Endodermal cell (in vitro differentiated cells): ENCODE results near the gene PGGHG. TPM values are rescaled to one million over a fixed set of nuclear protein-coding genes. Genes with fewer than 3 reads are reported as not detected.

Experiments used
- DNase-seq: peaks from one replicate; pipeline ENCODE4 v3.0.0-alpha.2; 2017
- H3K27ac ChIP-seq: 2 replicates; pipeline ENCODE4 v1.5.1; 2013; ENCODE audit warnings: mild to moderate bottlenecking, low read depth, low read length, moderate library complexity
- H3K27me3 ChIP-seq: 2 replicates; pipeline ENCODE4 v1.6.1; 2013; ENCODE audit warnings: mild to moderate bottlenecking, low read length, moderate library complexity; ENCODE audit not compliant: insufficient read depth, control insufficient read depth, poor library complexity, severe bottlenecking
- H3K36me3 ChIP-seq: 2 replicates; pipeline ENCODE4 v1.7.0; 2013; ENCODE audit warnings: mild to moderate bottlenecking, low read length, moderate library complexity; ENCODE audit not compliant: control insufficient read depth, insufficient read depth
- H3K4me1 ChIP-seq: one replicate; pipeline ENCODE4 v1.7.0; 2013; ENCODE audit warnings: low read length; ENCODE audit not compliant: control insufficient read depth, insufficient read depth
- H3K4me3 ChIP-seq: 2 replicates; pipeline ENCODE4 v1.5.1; 2013; ENCODE audit warnings: mild to moderate bottlenecking, low read length, moderate library complexity
- H3K9ac ChIP-seq: 2 replicates; pipeline ENCODE4 v1.6.1; 2013; ENCODE audit warnings: mild to moderate bottlenecking, low read length, moderate library complexity; ENCODE audit not compliant: poor library complexity, severe bottlenecking; ENCODE audit errors: extremely low read depth
- H3K9me3 ChIP-seq: 2 replicates; pipeline ENCODE4 v1.6.1; 2013; ENCODE audit warnings: mild to moderate bottlenecking, low read length, moderate library complexity; ENCODE audit not compliant: control insufficient read depth
- H3K27ac Mint-ChIP-seq: 2 replicates; pipeline ENCODE4 v1.8.0; 2020; ENCODE audit warnings: mixed read lengths
- H3K27me3 Mint-ChIP-seq: 2 replicates; pipeline ENCODE4 v1.8.0; 2021; ENCODE audit warnings: mild to moderate bottlenecking, mixed read lengths; ENCODE audit not compliant: insufficient read depth
- H3K36me3 Mint-ChIP-seq: 2 replicates; pipeline ENCODE4 v1.8.0; 2020; ENCODE audit warnings: low read depth, mixed read lengths
- H3K4me1 Mint-ChIP-seq: 2 replicates; pipeline ENCODE4 v1.8.0; 2020; ENCODE audit warnings: mixed read lengths
- H3K4me3 Mint-ChIP-seq: 2 replicates; pipeline ENCODE4 v1.8.0; 2020; ENCODE audit warnings: mild to moderate bottlenecking, moderate library complexity, mixed read lengths
- H3K9me3 Mint-ChIP-seq: 2 replicates; pipeline ENCODE4 v1.8.0; 2020; ENCODE audit warnings: mild to moderate bottlenecking, mixed read lengths
- WGBS, 2 experiments: methylation state at CpG; one replicate each; pipeline versions ENCODE4 v1.1.5 to v1.1.7; 2013; ENCODE audit warnings: missing lambda C conversion rate in 2 of 2, mixed read lengths in 1 of 2; ENCODE audit not compliant: insufficient coverage in 1 of 2, insufficient read length in 1 of 2; 5-methylcytosine and 5-hydroxymethylcytosine counted together
- long read RNA-seq, 4 experiments: library from polyadenylated mRNA in 2 of 4; library from RNA in 1 of 4; library from capped mRNA in 1 of 4; stranded (forward) in 3 of 4; unstranded in 1 of 4; transcript quantifications; one replicate each; pipeline ENCODE4 v2.0.0, GENCODE V29; 2020 to 2021; ENCODE audit warnings: inconsistent platforms in 1 of 4
- polyA plus RNA-seq, 2 experiments: library from polyadenylated mRNA; stranded (reverse); fragments of 50-300 nt; gene quantifications; one replicate each; pipeline ENCODE4 v1.2.3, GENCODE V29; 2013
- total RNA-seq, 2 donors: library from RNA; stranded (reverse); fragmentation: NEBNext Ultra II Directional in 1 of 2; extraction: Animal tissue kit (Norgen Biotek cat#: 25700) in 1 of 2; gene quantifications; 2 replicates in 1 of 2; 3 replicates in 1 of 2; pipeline ENCODE4 v1.2.1, GENCODE V29; 2021
- TF ChIP-seq, protein P1 (sequence below): fragments of 200-600 bp; sonication (generic); conservative IDR thresholded peaks from 2 replicates; pipeline ENCODE4 v1.5.0; 2021; ENCODE audit warnings: antibody characterized with exemption, mild to moderate bottlenecking

PGGHG gene
- total RNA-seq: 100 to 1,000 TPM; 129 to 186 TPM
- 36.7 TPM for polyA plus RNA-seq (2013, experiment 1 of 2)
- 31.3 TPM for polyA plus RNA-seq (2013, experiment 2 of 2)
- long read RNA-seq, experiment 1, partial matches to known transcripts: 5 of 14 reads
- long read RNA-seq, experiment 1, other reads (novel, unspliced or antisense): 9 of 14 reads
- long read RNA-seq, experiment 2, transcript PGGHG-203 (14 exons, 3,687 nt): major isoform, 8 of 235 reads
- long read RNA-seq, experiment 2, partial matches to known transcripts: 95 of 235 reads
- long read RNA-seq, experiment 2, other reads (novel, unspliced or antisense): 132 of 235 reads
- long read RNA-seq, experiment 3, transcript PGGHG-203 (14 exons, 3,687 nt): major isoform, 21 of 216 reads
- long read RNA-seq, experiment 3, partial matches to known transcripts: 29 of 216 reads
- long read RNA-seq, experiment 3, other reads (novel, unspliced or antisense): 166 of 216 reads
- long read RNA-seq, experiment 4, partial matches to known transcripts: 2 of 4 reads
- long read RNA-seq, experiment 4, other reads (novel, unspliced or antisense): 2 of 4 reads

GRCh38 chr11:288478-289397, at the start of gene PGGHG:
Gene PGGHG, plus strand, starts transcription at chr11:289126. Its CDS starts 691 bp downstream, at chr11:289817.
- H3K27me3 ChIP-seq: peaks cover 17% of the 10 kb centered on the region
- H3K4me1 Mint-ChIP-seq: peaks cover 15% of the 10 kb centered on the region
- 1% methylated on average over 28 to 95 of the region's 112 CpGs for WGBS, 2 experiments
- DNase-seq: peak; percentile 79
- peak within 1 kb of the TSS; percentile 30 for H3K9ac ChIP-seq
- H3K27ac Mint-ChIP-seq: peak within 1 kb of the TSS; percentile 55
- H3K36me3 Mint-ChIP-seq: peaks cover 15% of the 10 kb centered on the region
- peaks cover 24% of the 10 kb centered on the region for H3K27me3 Mint-ChIP-seq
- no peak within 1 kb of the TSS for H3K27ac ChIP-seq
- peak within 1 kb of the TSS; percentile 66 for H3K4me3 Mint-ChIP-seq
- no peaks in the 10 kb centered on the region for H3K9me3 Mint-ChIP-seq
- peaks cover 3% of the 10 kb centered on the region for H3K36me3 ChIP-seq
- no peaks in the 10 kb centered on the region for H3K9me3 ChIP-seq
- TF ChIP-seq, protein P1, sequence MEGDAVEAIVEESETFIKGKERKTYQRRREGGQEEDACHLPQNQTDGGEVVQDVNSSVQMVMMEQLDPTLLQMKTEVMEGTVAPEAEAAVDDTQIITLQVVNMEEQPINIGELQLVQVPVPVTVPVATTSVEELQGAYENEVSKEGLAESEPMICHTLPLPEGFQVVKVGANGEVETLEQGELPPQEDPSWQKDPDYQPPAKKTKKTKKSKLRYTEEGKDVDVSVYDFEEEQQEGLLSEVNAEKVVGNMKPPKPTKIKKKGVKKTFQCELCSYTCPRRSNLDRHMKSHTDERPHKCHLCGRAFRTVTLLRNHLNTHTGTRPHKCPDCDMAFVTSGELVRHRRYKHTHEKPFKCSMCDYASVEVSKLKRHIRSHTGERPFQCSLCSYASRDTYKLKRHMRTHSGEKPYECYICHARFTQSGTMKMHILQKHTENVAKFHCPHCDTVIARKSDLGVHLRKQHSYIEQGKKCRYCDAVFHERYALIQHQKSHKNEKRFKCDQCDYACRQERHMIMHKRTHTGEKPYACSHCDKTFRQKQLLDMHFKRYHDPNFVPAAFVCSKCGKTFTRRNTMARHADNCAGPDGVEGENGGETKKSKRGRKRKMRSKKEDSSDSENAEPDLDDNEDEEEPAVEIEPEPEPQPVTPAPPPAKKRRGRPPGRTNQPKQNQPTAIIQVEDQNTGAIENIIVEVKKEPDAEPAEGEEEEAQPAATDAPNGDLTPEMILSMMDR: no peak
- peak within 1 kb of the TSS; percentile 79 for H3K4me3 ChIP-seq
- no peaks in the 10 kb centered on the region for H3K4me1 ChIP-seq

DNA sequence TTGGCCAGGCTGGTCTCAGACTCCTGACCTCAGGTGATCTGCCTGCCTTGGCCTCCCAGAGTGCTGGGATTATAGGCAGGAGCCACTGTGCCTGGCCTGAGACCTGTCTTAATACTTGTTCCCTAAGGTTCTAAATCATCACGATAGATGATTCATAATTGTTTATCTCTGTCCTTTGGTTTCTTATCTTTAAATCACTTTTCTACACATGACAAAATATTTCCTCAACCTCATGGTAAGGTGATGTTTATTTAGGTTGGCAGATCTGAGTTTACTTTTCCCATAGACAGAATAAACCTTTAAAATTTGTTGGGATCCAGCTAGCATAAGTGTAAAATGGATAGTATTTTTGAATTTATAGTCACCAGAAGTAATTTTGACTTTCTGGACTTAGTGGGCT, 48.6 kb upstream of the PGGHG start:
- H3K4me1 Mint-ChIP-seq: peaks cover 4% of the 10 kb centered on the region
- Histone ChIP-seq H3K36me3 (peaks cover 57% of the 10 kb centered on the region), H3K9me3 (no peaks in the 10 kb centered on the region), H3K27ac (no peak overlapping the region), H3K4me3 (no peak overlapping the region), H3K27me3 (no peaks in the 10 kb centered on the region), H3K9ac (no peak overlapping the region), H3K4me1 (peaks cover 3% of the 10 kb centered on the region)
- H3K27me3 Mint-ChIP-seq: no peaks in the 10 kb centered on the region
- H3K27ac Mint-ChIP-seq: no peak overlapping the region
- DNase-seq: no peak
- H3K4me3 Mint-ChIP-seq: no peak overlapping the region
- H3K36me3 Mint-ChIP-seq: peaks cover 57% of the 10 kb centered on the region
- H3K9me3 Mint-ChIP-seq: no peaks in the 10 kb centered on the region
- WGBS, 2 experiments: 100% methylated on average over 1 of the region's 1 CpG; no CpG with 5 or more reads in 1 of the 2 experiments
- TF ChIP-seq, protein P1: no peak

GRCh38 chr11:241634-242033, 47.3 kb upstream of the PGGHG start:
- H3K9me3 Mint-ChIP-seq: no peaks in the 10 kb centered on the region
- H3K27ac ChIP-seq: no peak overlapping the region
- H3K4me3 Mint-ChIP-seq: no peak overlapping the region
- no peak overlapping the region for H3K9ac ChIP-seq
- DNase-seq: no peak
- H3K27me3 ChIP-seq: no peaks in the 10 kb centered on the region
- no peak overlapping the region for H3K27ac Mint-ChIP-seq
- H3K4me1 Mint-ChIP-seq: peaks cover 4% of the 10 kb centered on the region
- 94 to 99% methylated on average over 5 of the region's 5 CpGs for WGBS, 2 experiments
- TF ChIP-seq, protein P1: no peak
- H3K36me3 ChIP-seq: peaks cover 70% of the 10 kb centered on the region
- peaks cover 3% of the 10 kb centered on the region for H3K4me1 ChIP-seq
- peaks cover 71% of the 10 kb centered on the region for H3K36me3 Mint-ChIP-seq
- H3K4me3 ChIP-seq: no peak overlapping the region
- H3K27me3 Mint-ChIP-seq: no peaks in the 10 kb centered on the region
- H3K9me3 ChIP-seq: no peaks in the 10 kb centered on the region
